BLaER1 treated with 17β-estradiol and CSF1 and Interleukin-3, amounts not matched to agents 10 nM and 100 nM (cell line): ENCODE data around the gene ZIC2.
A peak's percentile ranks its signal among the peaks of the same experiment; 100 is the strongest.
"Not testable (repeated sequence)": the region's sequence is repeated elsewhere in the genome, so short reads cannot be mapped to it uniquely, and the experiment has no call there.

ENCODE experiments used
- H3K27ac ChIP-seq, 11 experiments: shearing (Covaris generic); formaldehyde crosslinking; 2 replicates each; pipeline ENCODE4 v1.8.1; 2022
- H3K27me3 ChIP-seq, 11 experiments: shearing (Covaris generic); formaldehyde crosslinking; 2 replicates each; pipeline ENCODE4 v1.8.1; 2022
- H3K36me3 ChIP-seq, 11 experiments: shearing (Covaris generic); formaldehyde crosslinking; 2 replicates each; pipeline ENCODE4 v1.8.1; 2022
- H3K4me1 ChIP-seq, 10 experiments: shearing (Covaris generic); formaldehyde crosslinking; 2 replicates each; pipeline ENCODE4 v1.8.1; 2022
- H3K4me2 ChIP-seq, 11 experiments: shearing (Covaris generic); formaldehyde crosslinking; 2 replicates each; pipeline ENCODE4 v1.8.1; 2022
- H3K4me3 ChIP-seq, 10 experiments: shearing (Covaris generic); formaldehyde crosslinking; 2 replicates each; pipeline ENCODE4 v1.8.1; 2022
- H3K9ac ChIP-seq, 11 experiments: shearing (Covaris generic); formaldehyde crosslinking; 2 replicates each; pipeline ENCODE4 v1.8.1; 2022
- H3K9me3 ChIP-seq, 11 experiments: shearing (Covaris generic); formaldehyde crosslinking; replicated peaks in 1 of 11; 2 replicates each; pipeline ENCODE4 v1.8.1; 2022
- H4K20me1 ChIP-seq, 11 experiments: shearing (Covaris generic); formaldehyde crosslinking; 2 replicates each; pipeline ENCODE4 v1.8.1; 2022
- Cebpa-rat ChIP-seq, 11 experiments: shearing (Covaris generic); IDR thresholded peaks; 2 replicates each; pipeline ENCODE4 v1.8.1; 2022

ZIC2 gene

DNA sequence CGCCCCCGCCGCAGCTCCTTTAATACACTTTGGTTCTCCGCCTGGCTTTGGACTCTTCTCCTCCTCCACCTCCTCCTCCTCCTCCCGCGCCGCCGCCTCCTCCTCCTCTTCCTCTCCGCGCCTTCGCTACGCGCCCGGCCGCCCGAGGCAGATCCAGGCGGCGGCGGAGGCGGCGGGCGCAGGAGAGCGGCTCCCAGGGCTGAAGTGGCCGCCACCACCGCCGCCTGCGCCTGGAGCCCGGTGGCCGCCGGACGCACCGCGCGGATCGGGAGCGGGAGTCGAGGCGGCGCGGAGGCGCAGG lies at the start of gene ZIC2:
Gene ZIC2 (plus strand): TSS at position 50 of the 301 bp plus-strand sequence. CDS start 281 bp downstream, outside the sequence.
- H3K4me3 ChIP-seq = peak within 1 kb of the TSS; percentile 54 to 72 (median 60)
- H3K4me1 ChIP-seq = peaks cover 10 to 24% (median 16%) of the 10 kb centered on the region in 10 experiments; a peak in 19 of 20 replicates
- H3K9ac ChIP-seq = peak within 1 kb of the TSS in 4 of 11 experiments; percentile 26 to 51 (median 38); a peak in 4 of 22 replicates
- no peak for TF ChIP-seq Cebpa-rat (IDR thresholded peaks at IDR 0.05)
- no peaks in the 10 kb centered on the region for H3K36me3 ChIP-seq
- peaks cover 4 to 33% (median 20%) of the 10 kb centered on the region in 11 experiments; a peak in 15 of 22 replicates for H3K9me3 ChIP-seq
- no peak within 1 kb of the TSS for H3K27ac ChIP-seq
- H3K27me3 ChIP-seq = peaks cover 97 to 100% (median 99%) of the 10 kb centered on the region in 11 experiments
- peak within 1 kb of the TSS; percentile 89 to 98 (median 94) for H3K4me2 ChIP-seq
- H4K20me1 ChIP-seq = peaks cover 0 to 90% (median 80%) of the 10 kb centered on the region in 11 experiments; a peak in 19 of 22 replicates

DNA sequence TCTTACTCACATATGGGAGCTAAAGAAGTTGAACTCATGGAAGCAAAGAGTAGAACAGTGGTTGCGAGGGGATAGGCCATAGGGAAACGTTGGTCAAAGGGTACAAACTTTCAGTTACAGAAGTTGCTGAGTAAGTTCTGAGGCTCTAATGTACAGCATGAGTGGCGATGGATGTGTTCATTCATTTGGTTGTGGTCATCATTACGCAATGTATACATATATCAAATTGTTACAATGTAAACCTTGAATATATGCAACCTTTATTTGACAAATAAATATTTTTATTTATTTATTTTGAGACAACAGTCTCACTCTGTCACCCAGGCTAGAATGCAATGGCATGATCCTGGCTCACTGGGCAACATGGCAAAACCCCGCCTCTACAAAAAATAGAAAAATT lies 48.7 kb upstream of the ZIC2 start:
- H3K27ac ChIP-seq = no peak overlapping the region
- no peak overlapping the region for H3K4me3 ChIP-seq
- H3K9me3 ChIP-seq = peaks cover 0 to 14% (median 0%) of the 10 kb centered on the region in 11 experiments; a peak in 4 of 22 replicates
- H3K4me2 ChIP-seq = no peak overlapping the region
- no peaks in the 10 kb centered on the region for H4K20me1 ChIP-seq
- peak in 6 of 11 experiments; percentile 17 to 58 (median 32); a peak in 4 of 22 replicates for TF ChIP-seq Cebpa-rat (IDR thresholded peaks at IDR 0.05)
- no peak overlapping the region for H3K9ac ChIP-seq
- H3K27me3 ChIP-seq = no peaks in the 10 kb centered on the region
- peaks cover 9 to 20% (median 17%) of the 10 kb centered on the region in 10 experiments for H3K4me1 ChIP-seq
- H3K36me3 ChIP-seq = no peaks in the 10 kb centered on the region

DNA sequence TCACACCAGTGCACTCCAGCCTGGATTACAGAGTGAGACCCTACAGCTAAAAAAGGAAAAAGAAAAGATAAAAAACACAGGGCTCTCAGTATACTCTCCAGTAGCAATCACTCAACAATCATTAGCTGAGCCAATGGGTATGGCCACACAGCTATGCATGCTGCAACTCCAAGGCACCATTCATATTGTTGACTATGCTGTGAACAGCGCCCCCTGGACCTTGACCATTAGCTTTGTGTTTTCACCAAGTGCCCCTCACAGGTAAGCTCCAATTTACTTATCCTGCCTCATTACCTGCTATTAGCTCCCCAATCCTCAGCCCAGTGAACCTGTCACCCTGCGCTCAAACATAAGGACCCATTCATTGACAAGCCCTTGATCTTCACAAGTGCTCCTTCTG lies 45.8 kb upstream of the ZIC2 start:
- no peak for TF ChIP-seq Cebpa-rat (IDR thresholded peaks at IDR 0.05)
- no peak overlapping the region for H3K9ac ChIP-seq
- no peaks in the 10 kb centered on the region for H3K27me3 ChIP-seq
- no peak overlapping the region for H3K27ac ChIP-seq
- peaks cover 0 to 6% (median 4%) of the 10 kb centered on the region in 10 experiments; a peak in 15 of 20 replicates for H3K4me1 ChIP-seq
- H3K4me2 ChIP-seq = no peak overlapping the region
- H4K20me1 ChIP-seq = no peaks in the 10 kb centered on the region
- no peak overlapping the region for H3K4me3 ChIP-seq
- H3K9me3 ChIP-seq = peaks cover 0 to 14% (median 0%) of the 10 kb centered on the region in 11 experiments; a peak in 4 of 22 replicates
- H3K36me3 ChIP-seq = no peaks in the 10 kb centered on the region

DNA sequence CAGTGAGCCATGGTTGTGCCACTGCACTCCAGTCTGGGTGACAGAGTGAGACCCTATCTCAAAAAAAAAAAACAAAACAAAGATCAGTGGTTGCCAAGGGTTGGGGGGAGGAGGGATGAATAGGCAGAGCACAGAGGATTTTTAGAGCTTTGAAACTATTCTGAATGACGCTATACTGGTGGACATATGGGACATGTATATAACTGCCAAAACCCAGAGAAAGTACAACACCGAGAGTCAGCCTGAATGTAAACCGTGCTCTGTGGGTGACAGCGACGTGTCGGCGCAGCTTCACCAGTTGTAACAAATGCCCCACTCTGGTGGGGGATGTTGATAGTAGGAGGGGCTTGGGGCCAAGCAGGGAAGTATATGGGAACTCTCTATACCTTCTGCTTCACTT lies 42.9 kb upstream of the ZIC2 start:
- H3K4me2 ChIP-seq = no peak overlapping the region
- no peaks in the 10 kb centered on the region for H3K4me1 ChIP-seq
- H3K27ac ChIP-seq = no peak overlapping the region
- no peak overlapping the region for H3K9ac ChIP-seq
- no peak for TF ChIP-seq Cebpa-rat (IDR thresholded peaks at IDR 0.05)
- H3K9me3 ChIP-seq = peaks cover 0 to 6% (median 0%) of the 10 kb centered on the region in 11 experiments; a peak in 3 of 22 replicates
- H3K4me3 ChIP-seq = no peak overlapping the region
- H3K27me3 ChIP-seq = no peaks in the 10 kb centered on the region
- H3K36me3 ChIP-seq = no peaks in the 10 kb centered on the region
- no peaks in the 10 kb centered on the region for H4K20me1 ChIP-seq

DNA sequence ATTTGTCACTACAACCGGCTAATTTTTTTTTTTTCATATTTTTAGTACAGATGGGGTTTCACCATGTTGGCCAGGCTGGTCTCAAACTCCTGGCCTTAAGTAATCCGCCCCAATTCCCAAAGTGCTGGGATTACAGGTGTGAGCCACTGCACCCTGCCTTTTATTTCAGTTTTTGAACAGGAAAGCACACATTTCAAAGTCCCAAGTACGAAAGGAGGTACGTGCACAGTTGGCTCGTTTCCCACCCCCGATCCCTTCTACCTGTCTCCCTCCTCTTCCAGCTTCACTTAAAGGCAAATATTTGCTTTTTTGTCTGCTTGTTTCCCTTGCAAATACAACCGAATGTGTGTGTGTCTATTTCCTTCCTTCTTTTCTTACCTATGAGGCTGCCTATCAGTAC lies 40.5 kb upstream of the ZIC2 start:
- Histone ChIP-seq H3K4me2 (no peak overlapping the region), H3K4me3 (no peak overlapping the region), H3K9ac (no peak overlapping the region)

DNA sequence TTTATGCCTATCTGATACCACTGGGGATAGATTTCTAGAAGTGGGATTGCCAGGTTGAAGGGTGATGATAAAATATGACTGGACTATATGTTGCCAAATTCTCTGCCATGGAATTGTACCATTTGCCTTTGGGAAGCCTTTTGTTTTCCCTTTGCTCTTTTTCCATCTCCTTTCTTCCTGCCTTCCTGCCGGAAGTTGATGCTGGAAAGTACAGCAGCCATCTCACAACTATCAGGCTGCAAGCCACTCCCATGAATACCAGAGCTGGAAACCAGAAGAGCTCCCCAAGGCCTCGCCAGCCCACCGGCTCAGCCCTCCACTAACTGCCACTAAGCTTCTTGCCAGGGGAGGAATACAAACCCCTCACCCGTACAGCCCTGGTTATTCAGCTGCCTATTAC lies 39.7 kb upstream of the ZIC2 start:
- no peaks in the 10 kb centered on the region for H3K27me3 ChIP-seq
- no peaks in the 10 kb centered on the region for H3K9me3 ChIP-seq
- H3K36me3 ChIP-seq = no peaks in the 10 kb centered on the region
- H3K4me2 ChIP-seq = no peak overlapping the region
- TF ChIP-seq Cebpa-rat (IDR thresholded peaks at IDR 0.05) = no peak
- no peaks in the 10 kb centered on the region for H4K20me1 ChIP-seq
- H3K9ac ChIP-seq = no peak overlapping the region
- no peaks in the 10 kb centered on the region for H3K4me1 ChIP-seq
- no peak overlapping the region for H3K4me3 ChIP-seq
- no peak overlapping the region for H3K27ac ChIP-seq

More for the DNA sequence above, 40.5 kb upstream of the ZIC2 start:
- H3K9me3 ChIP-seq = no peaks in the 10 kb centered on the region
- H4K20me1 ChIP-seq = no peaks in the 10 kb centered on the region
- no peak overlapping the region for H3K27ac ChIP-seq
- no peaks in the 10 kb centered on the region for H3K4me1 ChIP-seq
- no peaks in the 10 kb centered on the region for H3K27me3 ChIP-seq
- TF ChIP-seq Cebpa-rat (IDR thresholded peaks at IDR 0.05) = no peak
- no peaks in the 10 kb centered on the region for H3K36me3 ChIP-seq

DNA sequence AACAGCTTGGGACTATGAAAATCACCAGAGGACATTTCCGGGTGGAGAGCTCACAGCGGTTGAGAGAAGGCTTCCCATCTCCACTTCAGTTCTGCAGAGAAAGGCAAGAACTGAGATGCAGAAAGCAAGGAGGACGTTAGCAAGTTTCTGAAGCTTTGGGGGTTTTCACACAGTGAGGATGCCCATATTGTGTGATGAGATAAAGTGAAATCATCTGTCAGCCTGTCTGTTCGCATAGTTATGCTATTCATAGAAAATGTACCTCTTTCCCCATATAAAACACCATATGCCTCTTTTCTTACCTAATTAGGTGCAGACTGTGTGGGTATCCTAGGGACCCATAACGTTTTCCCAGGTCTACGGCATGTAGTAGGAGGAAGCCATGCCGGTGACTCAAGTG lies 37.5 kb upstream of the ZIC2 start:
- no peaks in the 10 kb centered on the region for H3K36me3 ChIP-seq
- H3K27ac ChIP-seq = no peak overlapping the region
- H4K20me1 ChIP-seq = no peaks in the 10 kb centered on the region
- H3K4me2 ChIP-seq = no peak overlapping the region
- H3K27me3 ChIP-seq = no peaks in the 10 kb centered on the region
- 0 out of 20 replicates have a peak, but pooled peaks cover 0 to under 1% (median 0%) of the 10 kb centered on the region in 10 experiments for H3K4me1 ChIP-seq
- no peak overlapping the region for H3K9ac ChIP-seq
- no peaks in the 10 kb centered on the region for H3K9me3 ChIP-seq
- TF ChIP-seq Cebpa-rat (IDR thresholded peaks at IDR 0.05) = no peak
- no peak overlapping the region for H3K4me3 ChIP-seq

GRCh38 chr13:99944606-99945005 lies 37.0 kb upstream of the ZIC2 start:
- H3K4me2 ChIP-seq = no peak overlapping the region
- H3K9ac ChIP-seq = no peak overlapping the region
- no peaks in the 10 kb centered on the region for H3K27me3 ChIP-seq
- no peaks in the 10 kb centered on the region for H3K9me3 ChIP-seq
- TF ChIP-seq Cebpa-rat (IDR thresholded peaks at IDR 0.05) = no peak
- H3K4me3 ChIP-seq = no peak overlapping the region
- no peaks in the 10 kb centered on the region; a peak in 1 of 22 replicates for H4K20me1 ChIP-seq
- no peaks in the 10 kb centered on the region for H3K36me3 ChIP-seq
- H3K4me1 ChIP-seq = peaks cover 0 to 5% (median 4%) of the 10 kb centered on the region in 10 experiments; a peak in 14 of 20 replicates
- no peak overlapping the region for H3K27ac ChIP-seq

DNA sequence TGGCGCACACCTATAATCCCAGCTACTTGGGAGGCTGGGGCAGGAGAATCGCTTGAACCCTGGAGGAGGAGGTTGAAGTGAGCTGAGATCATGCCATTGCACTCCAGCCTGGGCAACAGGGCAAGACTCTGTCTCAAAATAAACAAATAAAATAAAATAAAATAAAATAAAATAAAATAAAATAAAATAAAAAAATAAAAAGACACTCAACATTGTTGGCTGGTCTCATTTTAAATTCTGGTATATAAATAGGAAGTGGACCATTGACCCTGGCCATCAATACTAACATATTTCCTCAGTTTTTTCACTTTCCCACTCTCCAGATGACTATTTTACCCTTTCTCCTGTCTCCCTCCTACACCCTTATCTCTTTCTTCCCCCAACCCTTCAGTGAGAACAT lies 36.1 kb upstream of the ZIC2 start:
- H3K4me3 ChIP-seq, H4K20me1 ChIP-seq, H3K4me2 ChIP-seq, H3K36me3 ChIP-seq, H3K27me3 ChIP-seq, H3K27ac ChIP-seq, H3K9ac ChIP-seq, H3K9me3 ChIP-seq: not testable (repeated sequence)
- H3K4me1 ChIP-seq = peaks cover 0 to 14% (median 13%) of the 10 kb centered on the region in 10 experiments; a peak in 16 of 20 replicates

GRCh38 chr13:99947666-99948065 lies 33.9 kb upstream of the ZIC2 start:
- no peak for TF ChIP-seq Cebpa-rat (IDR thresholded peaks at IDR 0.05)
- Histone ChIP-seq H3K36me3 (no peaks in the 10 kb centered on the region), H3K9ac (no peak overlapping the region), H3K27me3 (peaks cover 0 to 8% (median 3%) of the 10 kb centered on the region in 11 experiments; a peak in 12 of 22 replicates), H3K4me3 (no peak overlapping the region), H3K27ac (no peak overlapping the region), H3K9me3 (no peaks in the 10 kb centered on the region), H3K4me2 (no peak overlapping the region), H3K4me1 (peaks cover 0 to 17% (median 14%) of the 10 kb centered on the region in 10 experiments; a peak in 16 of 20 replicates), H4K20me1 (no peaks in the 10 kb centered on the region; a peak in 1 of 22 replicates)
